Peyer's patch (tissue), 4 donors: ENCODE results near the gene TSPYL2.

Source experiments
- POLR2A ChIP-seq, 2 donors: fragments of 450-650 bp; IDR thresholded peaks; one replicate each; pipeline ENCODE4 v1.5.1; 2017; ENCODE audit warnings: antibody characterized with exemption in 2 of 2, mild to moderate bottlenecking in 2 of 2, moderate library complexity in 2 of 2
- TF ChIP-seq, protein P1 (sequence below), 6 experiments: fragments of 450-650 bp in 4 of 6; fragments of 200-600 bp in 2 of 6; sonication (generic) in 1 of 6; IDR thresholded peaks; one replicate each; pipeline ENCODE4 v1.5.1; 2017 to 2019; ENCODE audit warnings: antibody characterized with exemption in 6 of 6, mild to moderate bottlenecking in 3 of 6, moderate library complexity in 1 of 6

DNA sequence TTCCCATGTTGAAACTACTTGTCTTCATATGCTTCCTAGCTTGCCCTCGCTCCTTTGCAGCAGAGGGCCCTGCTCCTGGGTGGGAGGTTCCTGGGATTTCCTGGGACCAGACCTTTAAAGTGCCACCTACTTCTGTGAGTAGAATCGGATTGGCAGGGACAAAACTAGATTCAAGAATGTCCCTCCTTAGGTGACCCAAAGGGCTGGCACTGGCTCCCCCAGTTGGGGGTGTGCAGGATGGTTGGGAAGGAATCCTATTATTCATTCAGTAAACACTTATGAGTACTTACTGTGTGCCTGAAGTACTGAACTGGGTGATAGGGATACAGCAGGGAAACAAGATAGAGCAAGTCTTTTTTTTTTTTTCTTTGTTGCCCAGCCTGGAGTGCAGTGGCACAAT is 9.2 kb downstream of the TSPYL2 start:
- no peak for TF ChIP-seq POLR2A (IDR thresholded peaks at IDR 0.05)
- TF ChIP-seq, protein P1, sequence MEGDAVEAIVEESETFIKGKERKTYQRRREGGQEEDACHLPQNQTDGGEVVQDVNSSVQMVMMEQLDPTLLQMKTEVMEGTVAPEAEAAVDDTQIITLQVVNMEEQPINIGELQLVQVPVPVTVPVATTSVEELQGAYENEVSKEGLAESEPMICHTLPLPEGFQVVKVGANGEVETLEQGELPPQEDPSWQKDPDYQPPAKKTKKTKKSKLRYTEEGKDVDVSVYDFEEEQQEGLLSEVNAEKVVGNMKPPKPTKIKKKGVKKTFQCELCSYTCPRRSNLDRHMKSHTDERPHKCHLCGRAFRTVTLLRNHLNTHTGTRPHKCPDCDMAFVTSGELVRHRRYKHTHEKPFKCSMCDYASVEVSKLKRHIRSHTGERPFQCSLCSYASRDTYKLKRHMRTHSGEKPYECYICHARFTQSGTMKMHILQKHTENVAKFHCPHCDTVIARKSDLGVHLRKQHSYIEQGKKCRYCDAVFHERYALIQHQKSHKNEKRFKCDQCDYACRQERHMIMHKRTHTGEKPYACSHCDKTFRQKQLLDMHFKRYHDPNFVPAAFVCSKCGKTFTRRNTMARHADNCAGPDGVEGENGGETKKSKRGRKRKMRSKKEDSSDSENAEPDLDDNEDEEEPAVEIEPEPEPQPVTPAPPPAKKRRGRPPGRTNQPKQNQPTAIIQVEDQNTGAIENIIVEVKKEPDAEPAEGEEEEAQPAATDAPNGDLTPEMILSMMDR (IDR thresholded peaks at IDR 0.05) = no peak
